Astrocyte (in vitro differentiated cells and primary cell): ENCODE results near the gene CIB4.

Experiments used
- EZH2 ChIP-seq: IDR thresholded peaks from 2 replicates; pipeline ENCODE4 v1.6.1; 2012; ENCODE audit warnings: mild to moderate bottlenecking, low read length, inconsistent platforms; ENCODE audit not compliant: insufficient read depth
- TF ChIP-seq, protein P1 (sequence below): IDR thresholded peaks from 2 replicates; pipeline ENCODE4 v1.5.1; 2011; ENCODE audit warnings: low read depth, mild to moderate bottlenecking, inconsistent platforms, low read length, moderate library complexity; ENCODE audit not compliant: insufficient read depth

- TF ChIP-seq, protein P1, sequence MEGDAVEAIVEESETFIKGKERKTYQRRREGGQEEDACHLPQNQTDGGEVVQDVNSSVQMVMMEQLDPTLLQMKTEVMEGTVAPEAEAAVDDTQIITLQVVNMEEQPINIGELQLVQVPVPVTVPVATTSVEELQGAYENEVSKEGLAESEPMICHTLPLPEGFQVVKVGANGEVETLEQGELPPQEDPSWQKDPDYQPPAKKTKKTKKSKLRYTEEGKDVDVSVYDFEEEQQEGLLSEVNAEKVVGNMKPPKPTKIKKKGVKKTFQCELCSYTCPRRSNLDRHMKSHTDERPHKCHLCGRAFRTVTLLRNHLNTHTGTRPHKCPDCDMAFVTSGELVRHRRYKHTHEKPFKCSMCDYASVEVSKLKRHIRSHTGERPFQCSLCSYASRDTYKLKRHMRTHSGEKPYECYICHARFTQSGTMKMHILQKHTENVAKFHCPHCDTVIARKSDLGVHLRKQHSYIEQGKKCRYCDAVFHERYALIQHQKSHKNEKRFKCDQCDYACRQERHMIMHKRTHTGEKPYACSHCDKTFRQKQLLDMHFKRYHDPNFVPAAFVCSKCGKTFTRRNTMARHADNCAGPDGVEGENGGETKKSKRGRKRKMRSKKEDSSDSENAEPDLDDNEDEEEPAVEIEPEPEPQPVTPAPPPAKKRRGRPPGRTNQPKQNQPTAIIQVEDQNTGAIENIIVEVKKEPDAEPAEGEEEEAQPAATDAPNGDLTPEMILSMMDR = no peak
- TF ChIP-seq EZH2 = no peak
Observed at GRCh38 chr2:26670931-26671460, 29.8 kb upstream of the CIB4 start.
